ENCODE data around the gene ANKRD6.

DNA sequence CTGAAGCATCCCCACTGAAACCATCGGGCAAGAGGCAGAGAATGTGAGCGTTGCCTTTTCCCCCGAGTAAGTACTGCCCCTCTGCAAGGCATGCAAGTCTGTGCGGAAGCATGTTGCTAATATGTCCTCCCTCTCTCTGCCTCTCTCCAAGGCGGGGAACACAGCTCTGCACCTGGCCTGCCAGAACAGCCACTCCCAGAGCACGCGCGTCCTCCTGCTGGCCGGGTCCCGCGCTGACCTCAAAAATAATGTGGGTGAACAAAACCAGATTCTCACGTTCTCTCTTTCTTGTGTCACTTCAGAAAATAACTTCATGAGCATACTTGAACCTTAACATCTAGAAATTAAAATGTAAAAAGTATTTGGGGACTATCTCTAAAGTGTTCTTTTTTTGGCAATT lies 179.2 kb downstream of the ANKRD6 start:
- TF ChIP-seq, protein P1, sequence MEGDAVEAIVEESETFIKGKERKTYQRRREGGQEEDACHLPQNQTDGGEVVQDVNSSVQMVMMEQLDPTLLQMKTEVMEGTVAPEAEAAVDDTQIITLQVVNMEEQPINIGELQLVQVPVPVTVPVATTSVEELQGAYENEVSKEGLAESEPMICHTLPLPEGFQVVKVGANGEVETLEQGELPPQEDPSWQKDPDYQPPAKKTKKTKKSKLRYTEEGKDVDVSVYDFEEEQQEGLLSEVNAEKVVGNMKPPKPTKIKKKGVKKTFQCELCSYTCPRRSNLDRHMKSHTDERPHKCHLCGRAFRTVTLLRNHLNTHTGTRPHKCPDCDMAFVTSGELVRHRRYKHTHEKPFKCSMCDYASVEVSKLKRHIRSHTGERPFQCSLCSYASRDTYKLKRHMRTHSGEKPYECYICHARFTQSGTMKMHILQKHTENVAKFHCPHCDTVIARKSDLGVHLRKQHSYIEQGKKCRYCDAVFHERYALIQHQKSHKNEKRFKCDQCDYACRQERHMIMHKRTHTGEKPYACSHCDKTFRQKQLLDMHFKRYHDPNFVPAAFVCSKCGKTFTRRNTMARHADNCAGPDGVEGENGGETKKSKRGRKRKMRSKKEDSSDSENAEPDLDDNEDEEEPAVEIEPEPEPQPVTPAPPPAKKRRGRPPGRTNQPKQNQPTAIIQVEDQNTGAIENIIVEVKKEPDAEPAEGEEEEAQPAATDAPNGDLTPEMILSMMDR (IDR thresholded peaks at IDR 0.05), result no peak; the same call in 1 of the 2 replicates
- no peak for TF ChIP-seq FOXJ3 (CRISPR knock-in tag; IDR thresholded peaks at IDR 0.05; ENCODE audit: borderline replicate concordance)
- no peak for TF ChIP-seq FOXP1 (CRISPR knock-in tag; IDR thresholded peaks at IDR 0.05; ENCODE audit: borderline replicate concordance)
- no peak for TF ChIP-seq NR3C1 (CRISPR knock-in tag; conservative IDR thresholded peaks at IDR 0.05; ENCODE audit: low read depth)
- no peak for TF ChIP-seq ETV6 (CRISPR knock-in tag; IDR thresholded peaks at IDR 0.05)
- TF ChIP-seq TP53 (CRISPR knock-in tag; IDR thresholded peaks at IDR 0.05), result no peak
- TF ChIP-seq ESRRA (CRISPR knock-in tag; IDR thresholded peaks at IDR 0.05; ENCODE audit: borderline replicate concordance), result no peak
- no peak for TF ChIP-seq ZBTB21 (CRISPR knock-in tag; IDR thresholded peaks at IDR 0.05; ENCODE audit: borderline replicate concordance)
- no peak for TF ChIP-seq SP1 (CRISPR knock-in tag; conservative IDR thresholded peaks at IDR 0.05)
- TF ChIP-seq, protein P2, sequence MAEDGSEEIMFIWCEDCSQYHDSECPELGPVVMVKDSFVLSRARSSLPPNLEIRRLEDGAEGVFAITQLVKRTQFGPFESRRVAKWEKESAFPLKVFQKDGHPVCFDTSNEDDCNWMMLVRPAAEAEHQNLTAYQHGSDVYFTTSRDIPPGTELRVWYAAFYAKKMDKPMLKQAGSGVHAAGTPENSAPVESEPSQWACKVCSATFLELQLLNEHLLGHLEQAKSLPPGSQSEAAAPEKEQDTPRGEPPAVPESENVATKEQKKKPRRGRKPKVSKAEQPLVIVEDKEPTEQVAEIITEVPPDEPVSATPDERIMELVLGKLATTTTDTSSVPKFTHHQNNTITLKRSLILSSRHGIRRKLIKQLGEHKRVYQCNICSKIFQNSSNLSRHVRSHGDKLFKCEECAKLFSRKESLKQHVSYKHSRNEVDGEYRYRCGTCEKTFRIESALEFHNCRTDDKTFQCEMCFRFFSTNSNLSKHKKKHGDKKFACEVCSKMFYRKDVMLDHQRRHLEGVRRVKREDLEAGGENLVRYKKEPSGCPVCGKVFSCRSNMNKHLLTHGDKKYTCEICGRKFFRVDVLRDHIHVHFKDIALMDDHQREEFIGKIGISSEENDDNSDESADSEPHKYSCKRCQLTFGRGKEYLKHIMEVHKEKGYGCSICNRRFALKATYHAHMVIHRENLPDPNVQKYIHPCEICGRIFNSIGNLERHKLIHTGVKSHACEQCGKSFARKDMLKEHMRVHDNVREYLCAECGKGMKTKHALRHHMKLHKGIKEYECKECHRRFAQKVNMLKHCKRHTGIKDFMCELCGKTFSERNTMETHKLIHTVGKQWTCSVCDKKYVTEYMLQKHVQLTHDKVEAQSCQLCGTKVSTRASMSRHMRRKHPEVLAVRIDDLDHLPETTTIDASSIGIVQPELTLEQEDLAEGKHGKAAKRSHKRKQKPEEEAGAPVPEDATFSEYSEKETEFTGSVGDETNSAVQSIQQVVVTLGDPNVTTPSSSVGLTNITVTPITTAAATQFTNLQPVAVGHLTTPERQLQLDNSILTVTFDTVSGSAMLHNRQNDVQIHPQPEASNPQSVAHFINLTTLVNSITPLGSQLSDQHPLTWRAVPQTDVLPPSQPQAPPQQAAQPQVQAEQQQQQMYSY (CRISPR knock-in tag; IDR thresholded peaks at IDR 0.05), result no peak
- no peak for TF ChIP-seq NFE2L1 (CRISPR knock-in tag; IDR thresholded peaks at IDR 0.05)
